Neural cell (in vitro differentiated cells): ENCODE data around the gene WDR44. TPM values are rescaled to one million over a fixed set of nuclear protein-coding genes. Genes with fewer than 3 reads are reported as not detected.
A peak's percentile ranks its signal among the peaks of the same experiment; 100 is the strongest.

Experiments used
- H2AFZ ChIP-seq: fragments of 200-600, 300-800 bp; sonication (generic), shearing (Covaris generic); 2 replicates; pipeline ENCODE4 v1.6.0; 2014; ENCODE audit warnings: low read depth, mild to moderate bottlenecking, antibody characterized with exemption, low read length, moderate library complexity
- H3F3A ChIP-seq: fragments of 200-600 bp; shearing (Covaris generic); 2 replicates; pipeline ENCODE4 v1.6.1; 2016; ENCODE audit warnings: mild to moderate bottlenecking, moderate library complexity, mixed read lengths, antibody characterized with exemption, low read length; ENCODE audit not compliant: insufficient read depth, poor library complexity, severe bottlenecking
- H3K27ac ChIP-seq: fragments of 200-600, 300-800 bp; sonication (generic), shearing (Covaris generic); 2 replicates; pipeline ENCODE4 v1.5.1; 2014; ENCODE audit warnings: mild to moderate bottlenecking, low read length, moderate library complexity
- H3K27me3 ChIP-seq: fragments of 300-800, 200-600 bp; sonication (generic), shearing (Covaris generic); 2 replicates; pipeline ENCODE4 v1.6.0; 2014; ENCODE audit warnings: mild to moderate bottlenecking, low read depth, low read length, moderate library complexity; ENCODE audit not compliant: insufficient read depth
- H3K36me3 ChIP-seq: fragments of 300-800, 200-600 bp; sonication (generic), shearing (Covaris generic); 2 replicates; pipeline ENCODE4 v1.5.1; 2014; ENCODE audit warnings: mild to moderate bottlenecking, antibody characterized with exemption, low read length, moderate library complexity; ENCODE audit not compliant: insufficient read depth
- H3K4me2 ChIP-seq: fragments of 300-800, 200-600 bp; sonication (generic), shearing (Covaris generic); 2 replicates; pipeline ENCODE4 v1.6.0; 2014; ENCODE audit warnings: mild to moderate bottlenecking, low read length
- H3K4me3 ChIP-seq: fragments of 300-800, 200-600 bp; sonication (generic), shearing (Covaris generic); 2 replicates; pipeline ENCODE4 v1.5.1; 2014; ENCODE audit warnings: mild to moderate bottlenecking, low read length, moderate library complexity
- H3K79me2 ChIP-seq: fragments of 200-600 bp; shearing (Covaris generic); replicated peaks from 2 replicates; pipeline ENCODE4 v1.6.0; 2014; ENCODE audit warnings: mild to moderate bottlenecking, low read length, moderate library complexity; ENCODE audit not compliant: insufficient read depth
- H3K9ac ChIP-seq: fragments of 300-800, 200-600 bp; sonication (generic), shearing (Covaris generic); 2 replicates; pipeline ENCODE4 v1.6.1; 2016; ENCODE audit warnings: mild to moderate bottlenecking, low read length, mixed read lengths
- H3K9me2 ChIP-seq: fragments of 200-600 bp; shearing (Covaris generic); 2 replicates; pipeline ENCODE4 v1.6.1; 2016; ENCODE audit warnings: mild to moderate bottlenecking, low read length, mixed read lengths; ENCODE audit not compliant: insufficient read depth
- H3K9me3 ChIP-seq: fragments of 200-600, 300-800 bp; sonication (generic), shearing (Covaris generic); 2 replicates; pipeline ENCODE4 v1.6.1; 2016; ENCODE audit warnings: mild to moderate bottlenecking, mixed run types, low read length, moderate library complexity, mixed read lengths
- H4K20me1 ChIP-seq: fragments of 200-600 bp; shearing (Covaris generic); 2 replicates; pipeline ENCODE4 v1.6.1; 2016; ENCODE audit warnings: mild to moderate bottlenecking, mixed run types; ENCODE audit not compliant: insufficient read depth
- CTCF ChIP-seq: fragments of 450-650 bp; IDR thresholded peaks from 2 replicates; pipeline ENCODE4 v1.5.1; 2014; ENCODE audit warnings: antibody characterized with exemption, mild to moderate bottlenecking, moderate library complexity; ENCODE audit not compliant: poor library complexity, severe bottlenecking
- RAD21 ChIP-seq: fragments of 450-650 bp; conservative IDR thresholded peaks from 2 replicates; pipeline ENCODE4 v1.6.1; 2014; ENCODE audit warnings: antibody characterized with exemption, mild to moderate bottlenecking, moderate library complexity
- polyA plus RNA-seq: library from polyadenylated mRNA; depleted of rRNA; stranded (reverse); fragments of >200 nt; gene quantifications from 2 replicates; pipeline ENCODE4 v1.2.3, GENCODE V29; 2014
- small RNA-seq, 3 experiments: library from RNA; depleted of rRNA; stranded (forward); fragments of <200 nt; gene quantifications; one replicate each; pipeline ENCODE3, GENCODE V24; 2012

Gene WDR44
- polyA plus RNA-seq, 1 donor from 2014 or later = 19.3 TPM

- no peak overlapping the region for H3K27ac ChIP-seq
- peak overlapping the region; percentile 77 for H3K4me3 ChIP-seq
- peak overlapping the region; percentile 10 for H3K4me2 ChIP-seq
- no peaks in the 10 kb centered on the region for H3K9me3 ChIP-seq
- H3K9ac ChIP-seq = no peak overlapping the region
- no peaks in the 10 kb centered on the region for H4K20me1 ChIP-seq
- peaks cover 19% of the 10 kb centered on the region for H3K79me2 ChIP-seq
- no peaks in the 10 kb centered on the region for H3F3A ChIP-seq
- H3K27me3 ChIP-seq = no peaks in the 10 kb centered on the region
- no peaks in the 10 kb centered on the region for H3K36me3 ChIP-seq
- H3K9me2 ChIP-seq = no peaks in the 10 kb centered on the region
- H2AFZ ChIP-seq = no peak overlapping the region
- TF ChIP-seq CTCF (peak; percentile 49), RAD21 (no peak)
Measured at GRCh38 chrX:118499295-118499694, 153.4 kb downstream of the WDR44 start.

Small RNA genes lying within 50 kb of the gene (small RNA-seq; reads per million reads assigned to genes)
- gene MIR1277 = 0.29 to 4.6 (median 0.43) reads per million in 3 experiments

Other genes with a start within 250 kb of the WDR44 start
- 15.2 and 15.7 TPM in 2 replicates for gene KLHL13, start 229.3 kb upstream of the WDR44 start, polyA plus RNA-seq
- gene DOCK11, start 149.7 kb downstream of the WDR44 start, polyA plus RNA-seq = 29.7 and 37.2 TPM in 2 replicates